HuH-7 (cell line): ENCODE results near the gene TRIOBP.

ENCODE experiments used
- DNase-seq: peaks from one replicate; pipeline ENCODE4 v3.0.0; 2011; ENCODE audit warnings: low spot score

The TRIOBP gene

GRCh38 chr22:37664249-37665101 is 32.4 kb upstream of the TRIOBP start:
- no peak for DNase-seq

GRCh38 chr22:37665487-37665886 is 31.4 kb upstream of the TRIOBP start:
- no peak for DNase-seq

- DNase-seq, result no peak
Measured at GRCh38 chr22:37669586-37669985, 27.3 kb upstream of the TRIOBP start.

GRCh38 chr22:37672206-37672919 is 24.5 kb upstream of the TRIOBP start:
- no peak for DNase-seq

GRCh38 chr22:37672920-37673455 is 23.9 kb upstream of the TRIOBP start:
- DNase-seq, result no peak

- DNase-seq, result no peak
Measured at GRCh38 chr22:37674248-37674647, 22.6 kb upstream of the TRIOBP start.

GRCh38 chr22:37674951-37675929 is 21.6 kb upstream of the TRIOBP start, which contains the start of gene LGALS1:
Gene LGALS1, plus strand, starts transcription at chr22:37675636. Its CDS starts 67 bp downstream, at chr22:37675703.
- peak; percentile 59 for DNase-seq

GRCh38 chr22:37675930-37676735 is 20.7 kb upstream of the TRIOBP start:
- no peak for DNase-seq

GRCh38 chr22:37676736-37677492 is 19.9 kb upstream of the TRIOBP start:
- DNase-seq, result peak; percentile 82

- no peak for DNase-seq
Measured at GRCh38 chr22:37677493-37677974, 19.3 kb upstream of the TRIOBP start.

GRCh38 chr22:37678372-37678771 is 18.5 kb upstream of the TRIOBP start:
- no peak for DNase-seq

GRCh38 chr22:37679670-37680069 is 17.2 kb upstream of the TRIOBP start:
- DNase-seq, result no peak

- no peak for DNase-seq
Measured at GRCh38 chr22:37680191-37680851, 16.5 kb upstream of the TRIOBP start.

GRCh38 chr22:37681001-37681424 is 15.8 kb upstream of the TRIOBP start:
- DNase-seq, result no peak

- DNase-seq, result peak; percentile 87
Measured at GRCh38 chr22:37681556-37682049, 15.2 kb upstream of the TRIOBP start.

- no peak for DNase-seq
Measured at GRCh38 chr22:37684803-37685615, 11.8 kb upstream of the TRIOBP start.

- peak; percentile 84 for DNase-seq
Measured at GRCh38 chr22:37686002-37686982, 10.6 kb upstream of the TRIOBP start, which contains the start of gene NOL12. Gene NOL12, plus strand, starts transcription at chr22:37686343. Its CDS starts 50 bp downstream, at chr22:37686393.
